HCT116 (cell line): ENCODE results near the gene CPNE2. TPM values are rescaled to one million over a fixed set of nuclear protein-coding genes. Genes with fewer than 3 reads are reported as not detected.

ENCODE experiments used
- ATAC-seq: fragments of 200-7000 bp; cut with Tn5 transposase; 2 replicates; pipeline ENCODE4 v1.9.1; 2020; ENCODE audit warnings: mild to moderate bottlenecking, moderate library complexity
- BruUV-seq: library from RNA; stranded (reverse); fragments of 400-500 nt; replicated peaks from 2 replicates; lab custom pipeline; 2021; lab: Mats Ljungman, UMichigan
- CTCF ChIA-PET: fragments of 300-600 bp; sonication (Branson Sonifier 250); formaldehyde crosslinking; loops from one replicate; lab custom pipeline; 2021; ENCODE audit warnings: antibody characterized with exemption; lab: Charles Lee
- POLR2A ChIA-PET: fragments of 300-600, 350-600 bp; sonication (Branson Sonifier 250); formaldehyde crosslinking; loops from one replicate; lab custom pipeline; 2021; ENCODE audit warnings: antibody characterized with exemption; lab: Charles Lee
- RAD21 ChIA-PET, 2 experiments: fragments of 300-600 bp; sonication (Branson Sonifier 250); formaldehyde crosslinking; loops; one replicate each; lab custom pipeline; 2023; ENCODE audit warnings: low total read pairs in 2 of 2; ENCODE audit not compliant: uncharacterized antibody in 2 of 2, unreplicated experiment in 2 of 2, low non-redundant PET in 1 of 2; lab: Charles Lee
- DNase-seq: peaks from one replicate; pipeline ENCODE4 v3.0.0-alpha.2; 2010; ENCODE audit warnings: low read depth, low spot score
- H2AFZ ChIP-seq: fragments of 200-600 bp; shearing (Covaris generic), sonication (generic); 2 replicates; pipeline ENCODE4 v1.6.1; 2017; ENCODE audit warnings: low read depth, mixed run types, mixed read lengths, antibody characterized with exemption, low read length; ENCODE audit not compliant: poor library complexity, severe bottlenecking
- H3K27ac ChIP-seq: 2 replicates; pipeline ENCODE4 v1.5.1; 2012; ENCODE audit warnings: low read depth, low read length
- H3K27me3 ChIP-seq: fragments of 200-600 bp; sonication (generic); 2 replicates; pipeline ENCODE4 v1.6.1; 2016; ENCODE audit warnings: mixed run types, low read length, mixed read lengths; ENCODE audit not compliant: insufficient read depth
- H3K36me3 ChIP-seq, 2 experiments: fragments of 200-500 bp in 1 of 2; fragments of 200-600 bp in 1 of 2; sonication (Bioruptor generic) in 1 of 2; sonication (generic) in 1 of 2; 2 replicates each; pipeline versions ENCODE4 v1.5.1 to v1.6.1; 2014 to 2016; ENCODE audit warnings: low read length in 2 of 2, inconsistent platforms in 1 of 2, mixed read lengths in 1 of 2, mixed run types in 1 of 2; ENCODE audit not compliant: insufficient read depth in 2 of 2, control insufficient read depth in 1 of 2
- H3K4me1 ChIP-seq, 2 experiments: fragments of 200-600 bp in 1 of 2; sonication (generic) in 1 of 2; 2 replicates each; pipeline versions ENCODE4 v1.5.1 to v1.6.1; 2012 to 2017; ENCODE audit warnings: low read length in 2 of 2, inconsistent platforms in 1 of 2, mild to moderate bottlenecking in 1 of 2, mixed read lengths in 1 of 2, mixed run types in 1 of 2, moderate library complexity in 1 of 2; ENCODE audit not compliant: insufficient read depth in 2 of 2, control insufficient read depth in 1 of 2
- H3K4me2 ChIP-seq: fragments of 200-600 bp; sonication (generic); 2 replicates; pipeline ENCODE4 v1.6.1; 2017; ENCODE audit warnings: mixed run types, low read length, mixed read lengths
- H3K4me3 ChIP-seq, 2 experiments: fragments of 200-600 bp in 1 of 2; sonication (generic) in 1 of 2; replicated peaks in 1 of 2; 2 replicates each; pipeline ENCODE4 v1.5.1; 2011 to 2016; ENCODE audit warnings: low read length in 2 of 2, control low read depth in 1 of 2, low read depth in 1 of 2, mild to moderate bottlenecking in 1 of 2, mixed read lengths in 1 of 2, mixed run types in 1 of 2
- H3K79me2 ChIP-seq: fragments of 200-600 bp; sonication (generic); 2 replicates; pipeline ENCODE4 v1.6.1; 2017; ENCODE audit warnings: mild to moderate bottlenecking, mixed run types, low read length, moderate library complexity, mixed read lengths; ENCODE audit not compliant: insufficient read depth
- H3K9ac ChIP-seq: fragments of 200-600 bp; sonication (generic); 2 replicates; pipeline ENCODE4 v1.6.1; 2016; ENCODE audit warnings: low read length, mixed read lengths
- H3K9me2 ChIP-seq: fragments of 200-600 bp; sonication (generic), shearing (Covaris generic); 2 replicates; pipeline ENCODE4 v1.6.1; 2017; ENCODE audit warnings: mixed run types, mild to moderate bottlenecking, moderate library complexity; ENCODE audit not compliant: insufficient read depth
- H3K9me3 ChIP-seq, 2 experiments: fragments of 200-500 bp in 1 of 2; fragments of 200-600 bp in 1 of 2; sonication (Bioruptor generic) in 1 of 2; sonication (generic) in 1 of 2; 2 replicates each; pipeline ENCODE4 v1.6.1; 2014 to 2017; ENCODE audit warnings: low read length in 2 of 2, mixed read lengths in 2 of 2, inconsistent platforms in 1 of 2, low read depth in 1 of 2, mild to moderate bottlenecking in 1 of 2, mixed run types in 1 of 2, moderate library complexity in 1 of 2; ENCODE audit not compliant: control insufficient read depth in 1 of 2, insufficient read depth in 1 of 2
- H4K20me1 ChIP-seq: fragments of 200-600 bp; sonication (generic), shearing (Covaris generic); 2 replicates; pipeline ENCODE4 v1.6.1; 2017; ENCODE audit warnings: mixed run types, mild to moderate bottlenecking, moderate library complexity; ENCODE audit not compliant: insufficient read depth
- ATF3 ChIP-seq: IDR thresholded peaks from 2 replicates; pipeline ENCODE4 v1.6.1; 2012
- CEBPB ChIP-seq: IDR thresholded peaks from 2 replicates; pipeline ENCODE4 v1.6.1; 2012; ENCODE audit warnings: low read depth
- ELF1 ChIP-seq: IDR thresholded peaks from 2 replicates; pipeline ENCODE4 v1.6.1; 2012; ENCODE audit warnings: low read depth, borderline replicate concordance
- EZH2phosphoT487 ChIP-seq: fragments of 200-600 bp; IDR thresholded peaks from 2 replicates; pipeline ENCODE4 v1.6.1; 2018; ENCODE audit warnings: antibody characterized with exemption, borderline replicate concordance
- FOSL1 ChIP-seq: IDR thresholded peaks from 2 replicates; pipeline ENCODE4 v1.6.1; 2012; ENCODE audit warnings: low read depth
- JUND ChIP-seq: IDR thresholded peaks from 2 replicates; pipeline ENCODE4 v1.6.1; 2012
- MAX ChIP-seq: IDR thresholded peaks from 2 replicates; pipeline ENCODE4 v1.6.1; 2012
- POLR2A ChIP-seq: IDR thresholded peaks from 2 replicates; pipeline ENCODE4 v1.7.0; 2011; ENCODE audit warnings: borderline replicate concordance; ENCODE audit not compliant: insufficient read depth, insufficient read length; ENCODE audit errors: extremely low read depth
- POLR2AphosphoS5 ChIP-seq: IDR thresholded peaks from 2 replicates; pipeline ENCODE4 v1.6.1; 2011; ENCODE audit warnings: mild to moderate bottlenecking, low read depth, low read length, moderate library complexity
- SIN3A ChIP-seq: IDR thresholded peaks from 2 replicates; pipeline ENCODE4 v1.6.1; 2012; ENCODE audit warnings: low read depth
- TCF7L2 ChIP-seq: IDR thresholded peaks from 2 replicates; pipeline ENCODE4 v1.7.0; 2011; ENCODE audit warnings: borderline replicate concordance, inconsistent platforms; ENCODE audit not compliant: insufficient read depth, insufficient read length; ENCODE audit errors: extremely low read depth
- YY1 ChIP-seq: IDR thresholded peaks from 2 replicates; pipeline ENCODE4 v1.6.1; 2011; ENCODE audit warnings: low read length, low read depth, moderate library complexity, mild to moderate bottlenecking; ENCODE audit not compliant: insufficient replicate concordance; ENCODE audit errors: extremely low read depth
- ZBTB33 ChIP-seq: IDR thresholded peaks from 2 replicates; pipeline ENCODE4 v1.6.1; 2011; ENCODE audit warnings: mild to moderate bottlenecking, low read length, moderate library complexity; ENCODE audit not compliant: insufficient replicate concordance; ENCODE audit errors: extremely low read depth
- intact Hi-C: fragments of 100-400 bp; cut with micrococcal nuclease; formaldehyde crosslinking; loops from 2 replicates; pipeline ENCODE4 v1.10.0; 2022
- total RNA-seq: library from RNA; stranded (reverse); gene quantifications from one replicate; pipeline ENCODE4 v1.2.1, GENCODE V29; 2021; ENCODE audit not compliant: unreplicated experiment

The CPNE2 gene
- total RNA-seq, 1 experiment from 2014 or later, result 31.2 TPM

- Histone ChIP-seq H4K20me1 (no peaks in the 10 kb centered on the region), H3K4me3 (no peak overlapping the region), H3K27ac (no peak overlapping the region), H3K9me2 (no peaks in the 10 kb centered on the region), H3K4me2 (no peak overlapping the region), H2AFZ (no peak overlapping the region), H3K4me1 (no peaks in the 10 kb centered on the region; a peak in 1 of 4 replicates), H3K9ac (no peak overlapping the region), H3K36me3 (no peaks in the 10 kb centered on the region), H3K79me2 (no peaks in the 10 kb centered on the region), H3K27me3 (no peaks in the 10 kb centered on the region), H3K9me3 (no peaks in the 10 kb centered on the region)
- no TSS peak for BruUV-seq
- ChIA-PET RAD21 (no interaction called here), POLR2A (no interaction called here), CTCF (no interaction called here)
- DNase-seq (no peak), ATAC-seq (no peak)
- intact Hi-C loops, result no loop called here
- TF ChIP-seq SIN3A, result no peak
- TF ChIP-seq CEBPB, result no peak
- no peak for TF ChIP-seq POLR2A
- TF ChIP-seq TCF7L2, result no peak
- no peak for TF ChIP-seq EZH2phosphoT487
- no peak for TF ChIP-seq MAX
- TF ChIP-seq ELF1, result no peak
- TF ChIP-seq FOSL1, result no peak
- TF ChIP-seq ATF3, result no peak
- no peak for TF ChIP-seq JUND
- no peak for TF ChIP-seq POLR2AphosphoS5
- TF ChIP-seq YY1, result no peak
- no peak for TF ChIP-seq ZBTB33
Observed at GRCh38 chr16:57133886-57134285, 41.5 kb downstream of the CPNE2 start.
